ENCODE measurements around the gene JOSD1. TPM values are rescaled to one million over a fixed set of nuclear protein-coding genes. Genes with fewer than 3 reads are reported as not detected.
A peak's percentile ranks its signal among the peaks of the same experiment; 100 is the strongest.
"Not testable (repeated sequence)": the region's sequence is repeated elsewhere in the genome, so short reads cannot be mapped to it uniquely, and the experiment has no call there.

The JOSD1 gene
- total and polyA plus RNA-seq, 2 donors, result 40.2 to 43.9 TPM

DNA sequence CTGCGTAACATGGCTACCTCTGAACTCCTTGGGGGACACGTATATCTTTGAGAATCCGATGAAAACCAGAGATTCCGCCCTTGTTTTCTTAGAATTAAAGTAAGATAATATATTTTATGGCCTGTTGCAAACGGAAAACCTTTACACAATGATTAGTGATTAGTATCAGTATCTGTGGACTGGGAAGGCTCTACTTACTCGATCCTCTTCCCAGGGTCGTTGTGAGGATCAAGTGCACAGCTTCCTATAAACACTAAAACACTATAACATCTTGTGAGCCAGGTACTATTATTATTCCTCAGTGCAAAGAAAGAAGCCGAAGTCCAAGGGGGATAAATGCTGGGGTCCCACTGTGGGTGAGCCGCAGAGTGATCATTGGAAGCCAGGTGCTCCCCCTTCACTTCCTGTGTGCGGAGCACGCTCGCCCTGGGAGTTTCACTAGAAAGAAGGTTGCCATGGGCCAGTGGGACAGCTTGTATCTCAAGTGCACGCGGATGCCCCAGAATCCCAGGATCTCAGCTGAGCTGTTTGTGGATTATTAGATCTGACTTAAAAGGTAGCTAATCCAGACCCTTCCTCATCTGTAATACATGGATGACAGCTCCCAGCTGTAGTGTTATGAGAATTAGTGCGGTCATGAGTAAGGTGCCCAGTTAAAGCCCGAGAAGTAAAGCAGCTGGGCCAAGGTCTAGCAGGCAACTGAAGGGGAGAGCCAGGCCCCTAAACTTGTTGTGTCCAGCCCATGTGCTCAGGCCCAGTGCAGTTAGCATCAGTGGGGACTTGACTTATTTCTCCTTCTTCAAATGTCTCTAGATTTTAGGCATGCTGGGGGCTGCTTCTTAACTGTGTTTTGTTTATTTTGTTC lies 43.5 kb downstream of the JOSD1 start:
- H3K4me3 ChIP-seq (ENCODE audit: low read depth, low read length), result peak overlapping the region; percentile 96
- H3K36me3 ChIP-seq (ENCODE audit: insufficient read depth), result no peaks in the 10 kb centered on the region
- no peak for DNase-seq (ENCODE audit: extremely low spot score)
- 6% methylated on average over 16 of the region's 16 CpGs for WGBS
- H3K27ac ChIP-seq (ENCODE audit: low read depth), result peak overlapping the region; percentile 93
- no peaks in the 10 kb centered on the region for H3K4me1 ChIP-seq (ENCODE audit: insufficient read depth)

DNA sequence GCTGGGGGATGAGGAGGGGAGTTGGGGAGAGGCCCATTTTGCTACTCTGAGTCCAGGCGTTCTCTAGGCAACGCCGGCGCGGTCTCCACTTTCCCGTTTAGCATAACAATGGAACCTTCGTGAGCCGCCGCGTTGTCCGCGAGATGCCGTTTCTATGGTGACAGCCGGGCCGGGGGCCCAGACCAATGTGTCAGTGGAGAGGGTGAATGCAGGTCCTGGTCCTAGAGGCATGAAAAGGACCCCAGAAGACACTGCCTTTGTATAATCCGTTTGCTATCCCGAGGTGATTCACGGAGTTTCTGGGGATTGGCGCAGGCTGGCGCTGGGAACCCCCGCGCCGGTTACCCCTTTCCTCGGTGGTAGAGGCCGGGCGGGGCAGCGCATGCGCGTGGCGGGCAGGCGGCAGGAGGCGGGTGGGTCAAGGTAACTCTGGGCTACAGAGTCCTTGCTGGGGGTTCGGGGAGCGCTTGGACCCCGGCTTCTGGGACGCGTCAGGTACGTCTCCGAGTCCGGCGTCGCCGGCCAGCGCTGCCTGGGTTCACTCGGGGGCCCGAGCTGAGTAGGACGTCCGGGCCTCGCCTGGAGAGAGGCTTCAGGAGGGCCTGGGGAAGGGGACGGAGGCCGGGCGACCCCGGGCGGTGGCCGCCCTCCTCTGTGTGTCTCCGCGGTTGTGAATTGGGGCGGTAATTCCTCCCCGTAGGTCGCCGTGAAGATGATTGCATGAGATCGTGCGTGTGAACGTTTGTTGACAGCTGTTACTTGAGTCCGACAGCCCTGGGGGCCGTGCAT lies 44.3 kb downstream of the JOSD1 start, which contains the start of the genes CBY1 and FAM227A:
Gene CBY1 (plus strand): TSS at position 383 of the 789 bp plus-strand sequence. CDS start 11,417 bp downstream, outside the sequence.
Gene FAM227A (minus strand): TSS at position 137 of the 789 bp plus-strand sequence. CDS start 6,224 bp downstream, outside the sequence.
- Histone ChIP-seq H3K27ac (ENCODE audit: low read depth) (peak within 1 kb of the TSS; percentile 93), H3K4me3 (ENCODE audit: low read depth, low read length) (peak within 1 kb of the TSS; percentile 96), H3K36me3 (ENCODE audit: insufficient read depth) (no peaks in the 10 kb centered on the region), H3K4me1 (ENCODE audit: insufficient read depth) (no peaks in the 10 kb centered on the region)
- under 1% methylated on average over 66 of the region's 66 CpGs for WGBS
- DNase-seq (ENCODE audit: extremely low spot score), result peak; percentile 85

DNA sequence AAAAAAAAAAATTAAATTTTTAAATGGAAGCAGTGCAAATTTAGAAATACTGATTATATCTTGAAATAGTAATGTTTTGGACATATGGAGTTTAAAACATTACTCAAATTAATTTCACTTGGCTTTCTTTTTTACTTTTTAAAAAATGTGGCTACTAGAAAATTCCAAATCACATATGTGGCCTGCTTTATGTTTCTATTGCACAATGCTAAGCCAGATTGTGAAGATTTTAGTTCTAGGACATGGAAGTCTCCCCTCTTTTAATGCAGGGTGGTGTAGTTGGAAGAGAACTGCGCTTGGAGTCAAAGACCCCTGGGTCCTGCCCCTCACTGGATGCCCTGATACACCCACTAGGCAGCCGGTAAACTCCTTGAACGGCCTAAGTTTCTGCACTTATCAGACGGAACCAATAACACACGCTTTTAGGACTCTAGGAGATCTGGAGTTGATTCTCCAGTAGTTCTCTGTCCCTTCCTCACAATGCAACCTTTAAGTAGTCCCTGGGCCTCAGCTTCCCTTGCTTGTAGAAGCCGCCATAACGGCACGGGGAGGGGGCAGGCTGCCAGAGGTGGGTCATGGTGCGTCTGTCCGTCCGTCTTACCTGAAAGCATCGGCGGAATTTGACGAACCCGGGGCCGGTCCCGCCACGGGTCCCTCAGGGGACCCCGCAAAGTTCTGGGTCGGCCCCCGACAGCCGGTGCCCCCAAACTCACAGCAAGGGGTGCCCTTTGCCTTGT lies 45.1 kb downstream of the JOSD1 start:
- H3K4me1 ChIP-seq (ENCODE audit: insufficient read depth), result no peaks in the 10 kb centered on the region
- DNase-seq (ENCODE audit: extremely low spot score), result no peak
- H3K27ac ChIP-seq (ENCODE audit: low read depth), result no peak overlapping the region
- H3K36me3 ChIP-seq (ENCODE audit: insufficient read depth), result no peaks in the 10 kb centered on the region
- WGBS, result 5% methylated on average over 22 of the region's 22 CpGs
- H3K4me3 ChIP-seq (ENCODE audit: low read depth, low read length), result peak overlapping the region; percentile 96

DNA sequence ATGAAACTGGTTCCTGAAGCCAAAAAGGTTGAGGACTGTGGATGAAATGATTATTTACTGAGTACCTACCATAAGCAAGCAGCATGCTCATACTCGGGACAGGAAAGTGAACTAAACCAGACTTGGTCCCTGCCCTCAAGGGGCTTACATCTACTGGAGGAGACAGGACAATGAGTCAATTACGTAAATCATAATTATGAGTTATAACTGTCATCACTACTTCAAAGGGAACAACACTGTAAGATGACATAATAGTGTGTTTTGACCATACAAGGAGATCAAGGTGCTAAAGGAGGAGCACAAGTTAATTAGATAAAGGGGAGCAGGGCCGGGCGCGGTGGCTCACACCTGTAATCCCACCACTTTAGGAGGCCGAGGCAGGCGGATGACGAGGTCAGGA lies 47.0 kb downstream of the JOSD1 start:
- Histone ChIP-seq H3K4me1 (ENCODE audit: insufficient read depth) (no peaks in the 10 kb centered on the region), H3K4me3 (ENCODE audit: low read depth, low read length) (no peak overlapping the region), H3K36me3 (ENCODE audit: insufficient read depth) (no peaks in the 10 kb centered on the region), H3K27ac (ENCODE audit: low read depth) (no peak overlapping the region)
- WGBS, result 96% methylated on average over 8 of the region's 8 CpGs
- DNase-seq (ENCODE audit: extremely low spot score), result no peak

DNA sequence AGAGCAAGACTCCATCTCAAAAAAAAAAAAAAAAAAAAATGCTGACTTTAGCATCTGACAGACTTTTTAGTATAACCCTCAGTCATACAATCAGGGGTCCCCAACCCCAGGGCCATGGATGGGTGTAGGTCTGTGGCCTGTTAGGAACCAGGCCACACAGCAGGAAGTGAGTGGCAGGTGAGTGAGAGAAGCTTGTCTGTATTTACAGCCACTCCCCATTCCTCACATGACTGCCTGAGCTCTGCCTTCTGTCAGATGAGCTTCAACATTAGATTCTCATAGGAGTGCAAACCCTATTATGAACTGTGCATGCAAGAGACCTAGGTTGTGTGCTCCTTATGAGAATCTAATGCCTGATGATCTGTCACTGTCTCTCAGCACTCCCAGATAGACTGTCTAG lies 47.9 kb downstream of the JOSD1 start:
- Histone ChIP-seq H3K4me1 (ENCODE audit: insufficient read depth) (no peaks in the 10 kb centered on the region), H3K36me3 (ENCODE audit: insufficient read depth) (no peaks in the 10 kb centered on the region), H3K4me3 (ENCODE audit: low read depth, low read length) (no peak overlapping the region), H3K27ac (ENCODE audit: low read depth) (no peak overlapping the region)
- no peak for DNase-seq (ENCODE audit: extremely low spot score)

DNA sequence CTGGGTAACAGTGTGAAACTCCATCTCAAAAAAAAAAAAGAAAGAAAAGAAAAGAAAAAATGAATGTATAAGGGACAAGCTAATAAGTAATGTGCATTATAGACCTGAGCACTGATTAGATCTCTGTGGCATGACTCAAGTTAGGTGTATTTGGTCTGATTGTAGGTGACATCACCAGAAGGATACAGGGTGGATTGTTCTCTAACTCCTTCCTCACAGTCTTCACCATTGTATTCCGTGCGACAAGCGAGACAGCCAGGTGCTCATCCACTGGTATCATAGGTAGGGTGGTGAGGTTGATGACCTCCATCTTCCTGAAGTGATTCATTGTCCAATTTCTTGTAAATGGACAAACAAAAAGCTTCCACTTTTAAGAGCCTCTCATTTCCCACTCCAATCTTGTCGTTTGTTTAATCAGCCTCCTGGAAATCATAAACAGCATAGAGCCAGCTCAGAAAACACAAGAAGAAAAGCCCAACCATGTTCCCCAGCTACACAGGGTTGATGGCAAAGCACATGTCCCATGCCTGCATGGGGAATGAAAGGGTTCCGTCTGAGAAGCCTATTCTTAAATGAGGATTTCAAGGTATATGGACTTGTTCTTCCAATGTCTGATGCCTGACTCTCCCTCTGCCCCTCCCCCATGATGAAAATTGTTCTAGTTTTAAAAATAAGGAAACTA lies 50.8 kb downstream of the JOSD1 start:
- WGBS, result 74% methylated on average over 5 of the region's 5 CpGs
- Histone ChIP-seq H3K36me3 (ENCODE audit: insufficient read depth) (no peaks in the 10 kb centered on the region), H3K4me3 (ENCODE audit: low read depth, low read length) (no peak overlapping the region), H3K4me1 (ENCODE audit: insufficient read depth) (no peaks in the 10 kb centered on the region), H3K27ac (ENCODE audit: low read depth) (no peak overlapping the region)
- no peak for DNase-seq (ENCODE audit: extremely low spot score)

DNA sequence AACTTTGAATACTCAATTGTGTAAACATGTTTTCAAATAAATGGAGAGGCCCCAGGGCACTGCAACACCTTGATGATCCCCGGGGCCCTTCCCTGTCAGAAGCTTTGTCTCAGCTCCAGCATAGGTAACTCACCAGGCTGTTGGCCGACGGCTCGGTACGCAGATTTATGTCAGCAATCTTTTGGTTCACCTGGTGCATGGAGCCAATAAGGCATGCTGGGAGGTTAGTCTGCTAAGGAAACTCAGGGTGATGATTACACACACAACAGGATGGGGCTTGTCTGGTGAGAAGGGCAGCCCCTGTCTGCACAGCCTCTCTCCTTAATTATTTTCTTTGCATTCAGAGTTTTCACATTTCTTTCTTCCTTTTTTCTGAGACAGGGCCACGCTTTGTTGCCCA lies 55.3 kb downstream of the JOSD1 start:
- DNase-seq (ENCODE audit: extremely low spot score), result no peak
- no peaks in the 10 kb centered on the region for H3K4me1 ChIP-seq (ENCODE audit: insufficient read depth)
- no peak overlapping the region for H3K4me3 ChIP-seq (ENCODE audit: low read depth, low read length)
- H3K27ac ChIP-seq (ENCODE audit: low read depth), result no peak overlapping the region
- peaks cover 3% of the 10 kb centered on the region for H3K36me3 ChIP-seq (ENCODE audit: insufficient read depth)
- 94% methylated on average over 6 of the region's 6 CpGs for WGBS

DNA sequence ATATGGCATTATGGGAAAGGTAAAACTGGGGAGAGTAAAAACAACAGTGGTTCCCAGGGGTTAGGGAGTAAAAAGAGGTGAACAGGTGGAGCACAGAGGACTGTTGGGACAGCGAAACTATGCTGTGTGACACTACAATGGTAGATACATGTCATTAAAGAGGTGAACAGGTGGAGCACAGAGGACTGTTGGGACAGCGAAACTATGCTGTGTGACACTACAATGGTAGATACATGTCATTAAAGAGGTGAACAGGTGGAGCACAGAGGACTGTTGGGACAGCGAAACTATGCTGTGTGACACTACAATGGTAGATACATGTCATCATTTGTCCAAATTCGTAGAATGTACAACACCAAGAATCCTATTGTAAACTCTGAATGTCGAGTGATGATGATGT lies 56.5 kb downstream of the JOSD1 start:
- not testable (repeated sequence) for H3K27ac ChIP-seq (ENCODE audit: low read depth); H3K36me3 ChIP-seq (ENCODE audit: insufficient read depth); H3K4me3 ChIP-seq (ENCODE audit: low read depth, low read length); DNase-seq (ENCODE audit: extremely low spot score); H3K4me1 ChIP-seq (ENCODE audit: insufficient read depth)
- 95% methylated on average over 5 of the region's 5 CpGs for WGBS

DNA sequence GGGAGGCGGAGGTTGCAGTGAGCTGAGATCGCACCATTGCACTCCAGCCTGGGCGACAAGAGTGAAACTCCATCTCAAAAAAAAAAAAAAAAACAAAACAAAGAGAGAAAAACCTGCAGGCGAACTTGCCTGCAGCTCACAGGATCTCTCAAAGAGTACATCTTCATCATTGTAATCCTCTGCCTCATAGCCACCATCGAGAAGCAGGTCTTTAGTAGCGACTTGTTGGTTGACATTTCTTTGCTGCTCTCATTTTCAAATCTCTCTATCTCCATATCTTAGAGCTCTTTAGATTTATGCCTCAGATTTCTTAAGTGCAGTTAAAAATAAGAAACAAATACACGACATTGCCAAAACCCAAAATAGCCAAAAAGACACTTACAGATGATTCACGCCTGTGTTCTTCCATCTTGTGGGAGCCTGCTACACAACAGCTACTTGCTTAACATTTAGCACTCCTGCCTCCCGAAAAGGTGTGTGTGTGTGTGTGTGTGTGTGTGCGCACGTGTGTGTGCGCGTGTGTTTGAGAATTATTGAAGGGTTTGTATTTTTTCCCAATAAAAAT lies 59.2 kb downstream of the JOSD1 start:
- WGBS, result 95% methylated on average over 13 of the region's 13 CpGs

DNA sequence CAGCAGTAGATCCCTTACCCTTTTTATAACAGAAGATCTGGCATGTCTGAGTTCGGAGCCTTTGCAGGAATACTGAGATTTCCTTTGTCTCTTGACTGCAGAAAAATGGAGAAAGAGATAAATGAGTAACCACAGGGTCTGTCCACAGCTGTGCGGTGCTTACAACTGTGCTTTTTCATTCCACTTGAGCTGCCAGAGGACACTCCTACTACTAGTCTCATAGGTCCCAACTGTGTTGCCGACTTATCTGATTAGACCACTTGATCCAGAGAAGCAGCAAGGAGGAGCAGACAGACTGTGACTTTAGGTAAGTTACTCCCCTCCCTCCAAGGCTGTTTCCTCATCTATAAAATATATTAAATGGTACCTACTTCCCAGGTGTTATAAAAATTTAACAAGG lies 62.0 kb downstream of the JOSD1 start:
- WGBS, result 75% methylated on average over 3 of the region's 3 CpGs
- no peak overlapping the region for H3K4me3 ChIP-seq (ENCODE audit: low read depth, low read length)

More for the DNA sequence above, 59.2 kb downstream of the JOSD1 start:
- no peak for DNase-seq (ENCODE audit: extremely low spot score)
- Histone ChIP-seq H3K4me3 (ENCODE audit: low read depth, low read length) (no peak overlapping the region), H3K4me1 (ENCODE audit: insufficient read depth) (no peaks in the 10 kb centered on the region), H3K36me3 (ENCODE audit: insufficient read depth) (peaks cover 3% of the 10 kb centered on the region), H3K27ac (ENCODE audit: low read depth) (no peak overlapping the region)

DNA sequence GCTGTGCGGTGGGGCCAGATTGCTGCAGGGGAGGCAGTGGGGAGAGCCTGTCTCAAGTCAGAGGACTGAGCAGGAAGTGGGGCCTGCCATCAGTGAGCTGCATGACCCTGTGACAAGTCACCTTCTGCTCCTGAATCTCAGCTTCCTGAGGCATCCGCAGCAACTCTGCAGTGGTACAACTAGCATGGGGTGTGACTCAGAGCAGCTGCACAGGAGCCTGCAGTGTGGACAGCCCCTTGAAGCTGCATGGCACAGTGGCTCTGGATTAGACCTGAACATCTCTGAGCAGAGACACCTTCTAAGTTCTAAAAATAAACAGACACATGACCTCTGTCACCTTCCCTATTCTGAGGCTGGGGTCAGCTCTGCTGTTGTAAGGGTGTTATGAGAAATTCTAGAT lies 62.5 kb downstream of the JOSD1 start:
- DNase-seq (ENCODE audit: extremely low spot score), result no peak
- H3K36me3 ChIP-seq (ENCODE audit: insufficient read depth), result peaks cover 1% of the 10 kb centered on the region
- H3K27ac ChIP-seq (ENCODE audit: low read depth), result no peak overlapping the region
- no peak overlapping the region for H3K4me3 ChIP-seq (ENCODE audit: low read depth, low read length)
- WGBS, result 95% methylated on average over 2 of the region's 2 CpGs
- no peaks in the 10 kb centered on the region for H3K4me1 ChIP-seq (ENCODE audit: insufficient read depth)

More for the DNA sequence above, 62.0 kb downstream of the JOSD1 start:
- no peak for DNase-seq (ENCODE audit: extremely low spot score)
- Histone ChIP-seq H3K27ac (ENCODE audit: low read depth) (no peak overlapping the region), H3K36me3 (ENCODE audit: insufficient read depth) (peaks cover 1% of the 10 kb centered on the region), H3K4me1 (ENCODE audit: insufficient read depth) (no peaks in the 10 kb centered on the region)
